K562 (cell line): ENCODE results near the gene TMPO. TPM values are rescaled to one million over a fixed set of nuclear protein-coding genes. Genes with fewer than 3 reads are reported as not detected.

Experiments
- HMGN3 ChIP-seq: IDR thresholded peaks from 2 replicates; pipeline ENCODE4 v1.6.1; 2011; ENCODE audit warnings: borderline replicate concordance, low read depth, mild to moderate bottlenecking, mixed read lengths, low read length; ENCODE audit not compliant: insufficient read length; ENCODE audit errors: extremely low read depth
- HNRNPL ChIP-seq: fragments of 200-400 bp; formaldehyde crosslinking; IDR thresholded peaks from 2 replicates; pipeline ENCODE4 v1.6.1; 2017; ENCODE audit warnings: low read depth, mild to moderate bottlenecking, low read length
- ILF3 ChIP-seq: fragments of 450-650 bp; IDR thresholded peaks from 2 replicates; pipeline ENCODE4 v1.6.1; 2018; ENCODE audit warnings: antibody characterized with exemption, mild to moderate bottlenecking, moderate library complexity, borderline replicate concordance
- NFE2L1 ChIP-seq: fragments of 450-650 bp; IDR thresholded peaks from 2 replicates; pipeline ENCODE4 v1.6.1; 2016; ENCODE audit warnings: missing genetic modification characterization, low read depth, mild to moderate bottlenecking, missing compliant biosample characterization, moderate library complexity, borderline replicate concordance
- SMAD3 ChIP-seq: fragments of 450-650 bp; formaldehyde crosslinking; conservative IDR thresholded peaks from 2 replicates; pipeline ENCODE4 v1.4.0; 2020; ENCODE audit warnings: mild to moderate bottlenecking
- TAF15 ChIP-seq: fragments of 200-400 bp; formaldehyde crosslinking; IDR thresholded peaks from 2 replicates; pipeline ENCODE4 v1.6.1; 2017; ENCODE audit warnings: mild to moderate bottlenecking, low read depth, low read length, moderate library complexity
- ZNF766 ChIP-seq: fragments of 200-800 bp; sonication (Bioruptor generic); conservative IDR thresholded peaks from 2 replicates; pipeline ENCODE4 v1.6.1; 2016; ENCODE audit warnings: missing genetic modification characterization, missing compliant biosample characterization
- polyA plus RNA-seq, 8 experiments: library from polyadenylated mRNA; depleted of rRNA in 4 of 8; stranded (reverse) in 5 of 8; unstranded in 3 of 8; fragments of >200 nt; fragmentation: Nextera tagmentation in 2 of 8; fragmentation: Illumina TruSeq in 1 of 8; extraction: Ambion mirVana in 2 of 8; extraction: Trizol in 1 of 8; gene quantifications; 2 replicates each; pipeline versions ENCODE4 v1.2.1 to v1.2.3, GENCODE V29; 2011 to 2014; ENCODE audit warnings: inconsistent platforms in 1 of 8, missing spikeins in 1 of 8
- total RNA-seq, 7 experiments: library from RNA; depleted of rRNA in 6 of 7; stranded (reverse); fragments of >200 nt in 6 of 7; fragmentation: Illumina TruSeq in 2 of 7; extraction: Trizol in 2 of 7; gene quantifications; 2 replicates each; pipeline versions ENCODE4 v1.2.1 to v1.2.3, GENCODE V29; 2011 to 2021; ENCODE audit warnings: low replicate concordance in 1 of 7
- TF ChIP-seq, protein P1 (sequence below): sonication (generic); formaldehyde crosslinking; IDR thresholded peaks from 2 replicates; pipeline ENCODE4 v1.8.0; 2023; ENCODE audit warnings: mild to moderate bottlenecking, missing genetic modification reagents
- TF ChIP-seq, protein P2 (sequence below): fragments of 450-650 bp; IDR thresholded peaks from one replicate; pipeline ENCODE4 v1.6.1; 2018; ENCODE audit warnings: mild to moderate bottlenecking, moderate library complexity; ENCODE audit not compliant: partially characterized antibody
- TF ChIP-seq, protein P3 (sequence below): fragments of 450-650 bp; formaldehyde crosslinking; IDR thresholded peaks from 2 replicates; pipeline ENCODE4 v1.4.0; 2022; ENCODE audit warnings: mild to moderate bottlenecking, moderate library complexity
- TF ChIP-seq, protein P4 (sequence below): fragments of 250-450 bp; sonication (Bioruptor Pico); IDR thresholded peaks from 2 replicates; pipeline ENCODE4 v1.8.0; 2021; ENCODE audit warnings: mild to moderate bottlenecking, moderate library complexity
- TF ChIP-seq, protein P5 (sequence below): fragments of 250-450 bp; sonication (Bioruptor Pico); IDR thresholded peaks from 2 replicates; pipeline ENCODE4 v1.4.0; 2020; ENCODE audit warnings: mild to moderate bottlenecking, moderate library complexity, borderline replicate concordance
- TF ChIP-seq, protein P6 (sequence below): sonication (generic); formaldehyde crosslinking; IDR thresholded peaks from 2 replicates; pipeline ENCODE4 v1.4.0; 2020; ENCODE audit warnings: mild to moderate bottlenecking, missing genetic modification reagents
- TF ChIP-seq, protein P7 (sequence below): sonication (generic); formaldehyde crosslinking; IDR thresholded peaks from 2 replicates; pipeline ENCODE4 v1.8.0; 2022; ENCODE audit warnings: mild to moderate bottlenecking, low read depth, missing genetic modification reagents

TMPO gene
- total and polyA plus RNA-seq, 9 of the 15 experiments (the other 6 are each of a cell fraction or from before 2014, with no cell fraction given): 62.1 to 263 (median 182) TPM

DNA sequence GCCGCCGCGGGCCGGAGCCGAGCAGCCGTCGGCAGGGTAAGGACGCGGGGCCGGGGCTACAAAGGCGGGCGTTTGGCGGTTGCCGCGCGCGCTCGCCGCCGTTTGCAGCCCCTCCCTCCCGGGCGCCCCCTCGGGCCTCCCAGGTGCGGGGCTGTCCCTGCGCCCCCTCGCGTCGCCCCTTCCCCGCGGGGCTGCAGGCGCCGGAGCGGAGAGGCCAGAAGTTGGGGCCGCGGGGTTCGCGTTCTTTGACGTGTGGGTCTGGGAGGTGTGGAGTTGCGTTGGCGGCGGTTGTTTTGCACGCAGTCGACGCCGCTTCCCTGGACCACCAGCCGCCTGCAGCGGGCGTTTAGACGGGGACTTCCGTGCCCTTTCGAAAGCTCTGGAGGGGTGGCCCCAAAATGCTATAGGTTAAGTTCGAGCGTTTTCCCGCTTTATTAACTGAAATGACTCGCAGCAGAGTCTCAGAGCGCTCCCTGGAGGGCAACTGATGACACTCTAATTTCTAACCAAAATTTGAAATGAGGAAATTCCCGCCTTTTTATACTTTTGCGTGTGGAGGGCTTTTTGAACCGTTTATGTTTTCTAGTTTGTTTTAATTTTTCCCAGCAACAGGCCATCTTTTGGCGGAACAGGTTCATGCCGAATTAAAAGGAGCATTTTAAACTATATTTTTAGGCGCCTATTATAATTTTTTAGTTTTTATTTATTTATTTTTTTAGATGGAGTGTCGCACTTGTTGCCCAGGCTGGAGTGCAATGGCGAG is 902 bp downstream of the TMPO start (continued):
- TF ChIP-seq ILF3: no peak
- TF ChIP-seq, protein P1, sequence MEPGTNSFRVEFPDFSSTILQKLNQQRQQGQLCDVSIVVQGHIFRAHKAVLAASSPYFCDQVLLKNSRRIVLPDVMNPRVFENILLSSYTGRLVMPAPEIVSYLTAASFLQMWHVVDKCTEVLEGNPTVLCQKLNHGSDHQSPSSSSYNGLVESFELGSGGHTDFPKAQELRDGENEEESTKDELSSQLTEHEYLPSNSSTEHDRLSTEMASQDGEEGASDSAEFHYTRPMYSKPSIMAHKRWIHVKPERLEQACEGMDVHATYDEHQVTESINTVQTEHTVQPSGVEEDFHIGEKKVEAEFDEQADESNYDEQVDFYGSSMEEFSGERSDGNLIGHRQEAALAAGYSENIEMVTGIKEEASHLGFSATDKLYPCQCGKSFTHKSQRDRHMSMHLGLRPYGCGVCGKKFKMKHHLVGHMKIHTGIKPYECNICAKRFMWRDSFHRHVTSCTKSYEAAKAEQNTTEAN (CRISPR knock-in tag): 0 out of 2 replicates have a peak, but pooled peaks have one; percentile 28
- peak; percentile 19; the same call in 1 of the 2 replicates for TF ChIP-seq ZNF766
- TF ChIP-seq, protein P2, sequence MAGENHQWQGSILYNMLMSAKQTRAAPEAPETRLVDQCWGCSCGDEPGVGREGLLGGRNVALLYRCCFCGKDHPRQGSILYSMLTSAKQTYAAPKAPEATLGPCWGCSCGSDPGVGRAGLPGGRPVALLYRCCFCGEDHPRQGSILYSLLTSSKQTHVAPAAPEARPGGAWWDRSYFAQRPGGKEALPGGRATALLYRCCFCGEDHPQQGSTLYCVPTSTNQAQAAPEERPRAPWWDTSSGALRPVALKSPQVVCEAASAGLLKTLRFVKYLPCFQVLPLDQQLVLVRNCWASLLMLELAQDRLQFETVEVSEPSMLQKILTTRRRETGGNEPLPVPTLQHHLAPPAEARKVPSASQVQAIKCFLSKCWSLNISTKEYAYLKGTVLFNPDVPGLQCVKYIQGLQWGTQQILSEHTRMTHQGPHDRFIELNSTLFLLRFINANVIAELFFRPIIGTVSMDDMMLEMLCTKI: no peak
- TF ChIP-seq, protein P3, sequence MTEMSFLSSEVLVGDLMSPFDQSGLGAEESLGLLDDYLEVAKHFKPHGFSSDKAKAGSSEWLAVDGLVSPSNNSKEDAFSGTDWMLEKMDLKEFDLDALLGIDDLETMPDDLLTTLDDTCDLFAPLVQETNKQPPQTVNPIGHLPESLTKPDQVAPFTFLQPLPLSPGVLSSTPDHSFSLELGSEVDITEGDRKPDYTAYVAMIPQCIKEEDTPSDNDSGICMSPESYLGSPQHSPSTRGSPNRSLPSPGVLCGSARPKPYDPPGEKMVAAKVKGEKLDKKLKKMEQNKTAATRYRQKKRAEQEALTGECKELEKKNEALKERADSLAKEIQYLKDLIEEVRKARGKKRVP (CRISPR knock-in tag): no peak
- TF ChIP-seq NFE2L1 (tag): no peak
- TF ChIP-seq, protein P4, sequence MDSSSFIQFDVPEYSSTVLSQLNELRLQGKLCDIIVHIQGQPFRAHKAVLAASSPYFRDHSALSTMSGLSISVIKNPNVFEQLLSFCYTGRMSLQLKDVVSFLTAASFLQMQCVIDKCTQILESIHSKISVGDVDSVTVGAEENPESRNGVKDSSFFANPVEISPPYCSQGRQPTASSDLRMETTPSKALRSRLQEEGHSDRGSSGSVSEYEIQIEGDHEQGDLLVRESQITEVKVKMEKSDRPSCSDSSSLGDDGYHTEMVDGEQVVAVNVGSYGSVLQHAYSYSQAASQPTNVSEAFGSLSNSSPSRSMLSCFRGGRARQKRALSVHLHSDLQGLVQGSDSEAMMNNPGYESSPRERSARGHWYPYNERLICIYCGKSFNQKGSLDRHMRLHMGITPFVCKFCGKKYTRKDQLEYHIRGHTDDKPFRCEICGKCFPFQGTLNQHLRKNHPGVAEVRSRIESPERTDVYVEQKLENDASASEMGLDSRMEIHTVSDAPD (CRISPR knock-in tag): no peak
- TF ChIP-seq, protein P5, sequence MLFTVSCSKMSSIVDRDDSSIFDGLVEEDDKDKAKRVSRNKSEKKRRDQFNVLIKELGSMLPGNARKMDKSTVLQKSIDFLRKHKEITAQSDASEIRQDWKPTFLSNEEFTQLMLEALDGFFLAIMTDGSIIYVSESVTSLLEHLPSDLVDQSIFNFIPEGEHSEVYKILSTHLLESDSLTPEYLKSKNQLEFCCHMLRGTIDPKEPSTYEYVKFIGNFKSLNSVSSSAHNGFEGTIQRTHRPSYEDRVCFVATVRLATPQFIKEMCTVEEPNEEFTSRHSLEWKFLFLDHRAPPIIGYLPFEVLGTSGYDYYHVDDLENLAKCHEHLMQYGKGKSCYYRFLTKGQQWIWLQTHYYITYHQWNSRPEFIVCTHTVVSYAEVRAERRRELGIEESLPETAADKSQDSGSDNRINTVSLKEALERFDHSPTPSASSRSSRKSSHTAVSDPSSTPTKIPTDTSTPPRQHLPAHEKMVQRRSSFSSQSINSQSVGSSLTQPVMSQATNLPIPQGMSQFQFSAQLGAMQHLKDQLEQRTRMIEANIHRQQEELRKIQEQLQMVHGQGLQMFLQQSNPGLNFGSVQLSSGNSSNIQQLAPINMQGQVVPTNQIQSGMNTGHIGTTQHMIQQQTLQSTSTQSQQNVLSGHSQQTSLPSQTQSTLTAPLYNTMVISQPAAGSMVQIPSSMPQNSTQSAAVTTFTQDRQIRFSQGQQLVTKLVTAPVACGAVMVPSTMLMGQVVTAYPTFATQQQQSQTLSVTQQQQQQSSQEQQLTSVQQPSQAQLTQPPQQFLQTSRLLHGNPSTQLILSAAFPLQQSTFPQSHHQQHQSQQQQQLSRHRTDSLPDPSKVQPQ (CRISPR knock-in tag): no peak
- TF ChIP-seq, protein P6, sequence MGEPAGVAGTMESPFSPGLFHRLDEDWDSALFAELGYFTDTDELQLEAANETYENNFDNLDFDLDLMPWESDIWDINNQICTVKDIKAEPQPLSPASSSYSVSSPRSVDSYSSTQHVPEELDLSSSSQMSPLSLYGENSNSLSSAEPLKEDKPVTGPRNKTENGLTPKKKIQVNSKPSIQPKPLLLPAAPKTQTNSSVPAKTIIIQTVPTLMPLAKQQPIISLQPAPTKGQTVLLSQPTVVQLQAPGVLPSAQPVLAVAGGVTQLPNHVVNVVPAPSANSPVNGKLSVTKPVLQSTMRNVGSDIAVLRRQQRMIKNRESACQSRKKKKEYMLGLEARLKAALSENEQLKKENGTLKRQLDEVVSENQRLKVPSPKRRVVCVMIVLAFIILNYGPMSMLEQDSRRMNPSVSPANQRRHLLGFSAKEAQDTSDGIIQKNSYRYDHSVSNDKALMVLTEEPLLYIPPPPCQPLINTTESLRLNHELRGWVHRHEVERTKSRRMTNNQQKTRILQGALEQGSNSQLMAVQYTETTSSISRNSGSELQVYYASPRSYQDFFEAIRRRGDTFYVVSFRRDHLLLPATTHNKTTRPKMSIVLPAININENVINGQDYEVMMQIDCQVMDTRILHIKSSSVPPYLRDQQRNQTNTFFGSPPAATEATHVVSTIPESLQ (CRISPR knock-in tag): 0 out of 2 replicates have a peak, but pooled peaks have one; percentile 86
- TF ChIP-seq, protein P7, sequence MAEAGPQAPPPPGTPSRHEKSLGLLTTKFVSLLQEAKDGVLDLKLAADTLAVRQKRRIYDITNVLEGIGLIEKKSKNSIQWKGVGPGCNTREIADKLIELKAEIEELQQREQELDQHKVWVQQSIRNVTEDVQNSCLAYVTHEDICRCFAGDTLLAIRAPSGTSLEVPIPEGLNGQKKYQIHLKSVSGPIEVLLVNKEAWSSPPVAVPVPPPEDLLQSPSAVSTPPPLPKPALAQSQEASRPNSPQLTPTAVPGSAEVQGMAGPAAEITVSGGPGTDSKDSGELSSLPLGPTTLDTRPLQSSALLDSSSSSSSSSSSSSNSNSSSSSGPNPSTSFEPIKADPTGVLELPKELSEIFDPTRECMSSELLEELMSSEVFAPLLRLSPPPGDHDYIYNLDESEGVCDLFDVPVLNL (CRISPR knock-in tag): peak; percentile 86; the same call in 1 of the 2 replicates
- peak; percentile 44; the same call in 1 of the 2 replicates for TF ChIP-seq HNRNPL
- no peak for TF ChIP-seq SMAD3 (CRISPR knock-in tag)
- TF ChIP-seq HMGN3: peak; percentile 61
- no peak for TF ChIP-seq TAF15
